AG09319 (cell line): ENCODE results near the gene NDP.

Experiments
- DNase-seq: peaks from one replicate; pipeline ENCODE4 v3.0.0-alpha.2; 2010; ENCODE audit warnings: low read depth; ENCODE audit errors: extremely low read depth
- CTCF ChIP-seq: IDR thresholded peaks from 2 replicates; pipeline ENCODE4 v1.5.1; 2011; ENCODE audit warnings: low read depth, mild to moderate bottlenecking, inconsistent platforms, low read length, moderate library complexity

The NDP gene

GRCh38 chrX:43973249-43974099 is at the start of gene NDP:
TSS of gene NDP (minus strand) at chrX:43973390. CDS start at chrX:43958645, 14,745 bp downstream.
- DNase-seq = no peak
- TF ChIP-seq CTCF = no peak

- TF ChIP-seq CTCF = no peak
- DNase-seq = no peak
These were observed 49.8 kb upstream of the NDP start for GRCh38 chrX:44022964-44023363.

- no peak for TF ChIP-seq CTCF
- no peak for DNase-seq
These were observed 47.5 kb upstream of the NDP start for GRCh38 chrX:44020693-44021092.

GRCh38 chrX:44019911-44020310 is 46.7 kb upstream of the NDP start:
- no peak for TF ChIP-seq CTCF

GRCh38 chrX:44017676-44018075 is 44.5 kb upstream of the NDP start:
- no peak for DNase-seq
- TF ChIP-seq CTCF = no peak

More at GRCh38 chrX:44019911-44020310, 46.7 kb upstream of the NDP start:
- DNase-seq = no peak

GRCh38 chrX:44016906-44017305 is 43.7 kb upstream of the NDP start:
- no peak for TF ChIP-seq CTCF
- no peak for DNase-seq

GRCh38 chrX:44012484-44013096 is 39.4 kb upstream of the NDP start:
- peak; percentile 16 for DNase-seq
- no peak for TF ChIP-seq CTCF
